Activated CD4-positive, alpha-beta memory T cell treated with anti-CD3 and anti-CD28 coated beads for 36 hours (primary cell): ENCODE results near the gene TNS3. TPM values are rescaled to one million over a fixed set of nuclear protein-coding genes. Genes with fewer than 3 reads are reported as not detected.

Experiments used
- CTCF ChIA-PET: fragments of 350-600 bp; sonication (Branson Sonifier 250); formaldehyde crosslinking; loops from one replicate; lab custom pipeline; 2021; ENCODE audit warnings: antibody characterized with exemption, inconsistent platforms; lab: Charles Lee
- POLR2A ChIA-PET: fragments of 350-600 bp; sonication (Branson Sonifier 250); formaldehyde crosslinking; loops from one replicate; lab custom pipeline; 2021; ENCODE audit warnings: antibody characterized with exemption; lab: Charles Lee
- DNase-seq: peaks from one replicate; pipeline ENCODE4 v3.0.0-alpha.2; 2020
- H3K27ac Mint-ChIP-seq: one replicate; pipeline ENCODE4 v1.8.0; 2021; ENCODE audit warnings: mixed read lengths
- H3K27me3 Mint-ChIP-seq: one replicate; pipeline ENCODE4 v1.8.0; 2021; ENCODE audit warnings: mixed read lengths
- H3K36me3 Mint-ChIP-seq: one replicate; pipeline ENCODE4 v1.8.0; 2021; ENCODE audit warnings: mixed read lengths
- H3K4me1 Mint-ChIP-seq: one replicate; pipeline ENCODE4 v1.8.0; 2021; ENCODE audit warnings: low read depth, mixed read lengths
- H3K4me3 Mint-ChIP-seq: one replicate; pipeline ENCODE4 v1.8.0; 2021; ENCODE audit warnings: mild to moderate bottlenecking, mixed read lengths
- H3K9me3 Mint-ChIP-seq: one replicate; pipeline ENCODE4 v1.8.0; 2021; ENCODE audit warnings: mixed read lengths
- intact Hi-C: fragments of 100-400 bp; cut with micrococcal nuclease; formaldehyde crosslinking; loops from one replicate; pipeline ENCODE4 v1.15.1; 2023
- total RNA-seq, 2 experiments: library from RNA; stranded (reverse); gene quantifications; one replicate each; pipeline ENCODE4 v1.2.3, GENCODE V29; 2021

Gene TNS3
- total RNA-seq, 2 experiments from 2014 or later = 0.15 to 0.31 TPM

DNA sequence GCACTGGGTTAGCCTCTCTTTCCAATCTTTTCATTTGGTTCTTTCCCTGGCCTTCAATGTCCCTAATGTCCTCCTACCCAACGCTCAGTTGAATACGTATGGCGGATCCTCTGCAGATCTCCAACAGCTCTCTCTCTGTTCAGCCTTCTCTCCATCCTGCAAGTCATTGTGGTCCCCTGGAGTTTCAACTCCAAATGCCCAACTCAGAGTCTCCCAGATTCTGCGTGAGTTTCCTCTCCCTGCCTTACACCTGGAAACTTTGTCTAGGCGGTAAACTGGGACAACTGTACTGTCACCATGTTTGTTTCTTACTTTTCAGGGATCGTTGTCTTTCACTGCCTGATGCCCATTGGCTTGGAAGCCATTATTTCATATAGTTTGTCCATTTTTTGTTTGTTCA lies 273.1 kb downstream of the TNS3 start:
- Mint-ChIP-seq H3K27me3 (no peaks in the 10 kb centered on the region), H3K4me1 (no peaks in the 10 kb centered on the region), H3K9me3 (peaks cover 8% of the 10 kb centered on the region), H3K4me3 (no peak overlapping the region), H3K27ac (no peak overlapping the region), H3K36me3 (no peaks in the 10 kb centered on the region)
- CTCF ChIA-PET = interaction anchor here (1.0 kb wide), 1 partner anchor 43 kb away, joined by 3 read pairs; no protein-coding TSS in a partner anchor
- DNase-seq = no peak
- intact Hi-C loops = no loop called here
- POLR2A ChIA-PET = no interaction called here

DNA sequence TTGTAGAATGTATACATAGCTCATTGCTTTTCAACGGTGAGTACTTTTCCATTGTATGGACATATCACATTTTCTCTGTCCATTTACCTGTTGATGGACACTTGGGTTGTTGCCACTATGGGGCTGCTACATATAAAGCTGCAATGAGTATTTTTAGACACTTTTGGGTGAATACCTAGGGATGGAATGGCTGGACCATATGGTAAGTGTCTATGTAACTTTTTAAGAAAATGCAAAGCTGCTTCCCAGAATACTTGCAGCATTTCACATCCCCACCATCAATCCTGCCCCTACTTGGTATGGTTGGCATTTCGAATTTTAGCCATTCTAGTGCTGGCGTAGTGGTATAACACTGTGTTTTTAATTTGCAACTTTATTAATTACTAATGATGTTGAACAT lies 274.6 kb downstream of the TNS3 start:
- DNase-seq = no peak
- Mint-ChIP-seq H3K9me3 (peaks cover 8% of the 10 kb centered on the region), H3K27ac (no peak overlapping the region), H3K36me3 (no peaks in the 10 kb centered on the region), H3K27me3 (no peaks in the 10 kb centered on the region), H3K4me1 (no peaks in the 10 kb centered on the region), H3K4me3 (no peak overlapping the region)
- CTCF ChIA-PET = no interaction called here
- intact Hi-C loops = no loop called here
- POLR2A ChIA-PET = no interaction called here

DNA sequence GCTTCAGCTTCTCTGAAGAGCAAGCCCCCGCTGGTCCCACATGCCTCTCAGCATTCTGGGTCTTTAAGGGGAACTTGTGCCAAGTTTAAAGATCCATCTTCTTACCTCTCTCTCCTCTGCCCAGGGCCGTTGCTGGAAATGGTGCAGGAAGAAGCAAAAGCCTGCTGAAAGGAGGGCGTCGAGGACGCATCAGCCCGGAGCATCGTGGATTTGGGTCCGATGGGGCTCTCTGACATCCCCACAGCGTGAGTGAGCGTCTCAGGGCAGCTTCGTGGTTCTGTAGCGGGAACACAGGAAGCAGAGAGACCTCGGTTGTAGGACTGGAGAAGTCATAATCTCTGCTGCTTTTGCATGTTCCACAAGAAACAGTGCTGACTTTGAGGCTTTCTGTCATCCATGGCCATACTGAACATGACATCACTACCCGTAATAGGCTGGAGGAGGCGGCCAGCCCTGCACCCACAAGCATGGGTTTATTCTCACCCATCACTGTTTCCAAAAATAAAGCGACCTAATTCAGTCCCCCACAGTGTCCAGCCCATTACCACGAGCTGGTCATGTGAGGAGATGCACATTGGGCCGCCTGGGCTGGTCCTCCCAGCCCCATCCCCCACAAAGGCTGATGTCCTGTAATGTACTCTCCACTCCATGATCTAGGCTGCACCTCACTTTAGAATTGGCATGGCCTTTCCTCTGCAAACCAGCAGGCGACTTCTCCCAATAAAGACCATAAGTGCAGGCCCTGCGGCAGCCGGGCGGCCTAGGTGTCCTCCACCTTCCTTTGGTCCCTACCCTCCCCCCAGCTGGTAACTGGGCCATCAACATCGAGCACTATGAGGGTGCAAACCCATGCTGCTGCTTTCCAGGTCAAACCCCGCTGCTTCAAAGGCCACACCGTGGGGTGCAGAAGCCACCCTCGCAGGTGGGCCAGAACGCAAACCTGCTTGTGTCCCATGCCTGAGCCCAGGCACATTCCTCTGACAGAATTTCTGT lies 276.9 kb downstream of the TNS3 start:
- H3K9me3 Mint-ChIP-seq = peaks cover 8% of the 10 kb centered on the region
- DNase-seq = no peak
- CTCF ChIA-PET = no interaction called here
- no peaks in the 10 kb centered on the region for H3K27me3 Mint-ChIP-seq
- H3K36me3 Mint-ChIP-seq = no peaks in the 10 kb centered on the region
- POLR2A ChIA-PET = no interaction called here
- H3K4me3 Mint-ChIP-seq = no peak overlapping the region
- H3K27ac Mint-ChIP-seq = no peak overlapping the region
- intact Hi-C loops = no loop called here
- no peaks in the 10 kb centered on the region for H3K4me1 Mint-ChIP-seq

DNA sequence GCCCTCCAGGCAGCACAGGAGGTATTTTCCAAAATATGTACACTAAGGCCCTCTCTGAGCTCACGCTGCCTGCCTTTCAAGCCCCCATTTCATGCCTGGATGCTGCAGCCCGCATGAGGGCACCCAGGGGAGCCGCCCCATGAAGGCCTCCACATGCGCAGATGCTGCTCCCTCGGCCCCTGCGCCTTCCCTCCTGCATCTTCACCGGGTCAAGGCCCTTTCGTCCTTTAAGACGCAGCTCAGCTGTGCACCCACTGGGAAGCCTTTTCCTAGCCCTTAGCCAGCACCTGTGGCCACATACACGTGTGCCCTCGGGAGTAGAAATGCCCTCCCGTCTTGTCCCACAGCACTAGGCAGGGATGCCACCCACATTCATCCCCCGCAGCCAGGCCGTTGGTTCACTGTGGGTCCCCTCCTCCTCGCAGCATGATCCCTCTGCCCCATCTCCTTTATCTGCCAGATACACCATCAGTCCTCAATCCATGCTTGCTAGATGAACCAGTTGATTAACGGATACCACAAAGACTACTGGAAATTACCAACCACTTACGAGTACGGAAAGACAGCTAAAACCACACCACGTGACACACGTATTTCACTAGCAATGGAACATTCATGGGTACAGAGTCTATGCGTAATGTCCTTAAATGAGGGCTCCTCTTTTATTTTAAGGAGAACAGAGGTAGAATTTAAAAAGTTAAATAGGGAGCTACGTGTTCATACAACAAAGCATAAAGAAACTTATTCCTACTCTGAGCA lies 278.0 kb downstream of the TNS3 start:
- Mint-ChIP-seq H3K27ac (no peak overlapping the region), H3K4me3 (no peak overlapping the region), H3K4me1 (no peaks in the 10 kb centered on the region), H3K27me3 (no peaks in the 10 kb centered on the region), H3K36me3 (no peaks in the 10 kb centered on the region), H3K9me3 (peaks cover 6% of the 10 kb centered on the region)
- ChIA-PET CTCF (no interaction called here), POLR2A (no interaction called here)
- no peak for DNase-seq
- intact Hi-C loops = no loop called here

DNA sequence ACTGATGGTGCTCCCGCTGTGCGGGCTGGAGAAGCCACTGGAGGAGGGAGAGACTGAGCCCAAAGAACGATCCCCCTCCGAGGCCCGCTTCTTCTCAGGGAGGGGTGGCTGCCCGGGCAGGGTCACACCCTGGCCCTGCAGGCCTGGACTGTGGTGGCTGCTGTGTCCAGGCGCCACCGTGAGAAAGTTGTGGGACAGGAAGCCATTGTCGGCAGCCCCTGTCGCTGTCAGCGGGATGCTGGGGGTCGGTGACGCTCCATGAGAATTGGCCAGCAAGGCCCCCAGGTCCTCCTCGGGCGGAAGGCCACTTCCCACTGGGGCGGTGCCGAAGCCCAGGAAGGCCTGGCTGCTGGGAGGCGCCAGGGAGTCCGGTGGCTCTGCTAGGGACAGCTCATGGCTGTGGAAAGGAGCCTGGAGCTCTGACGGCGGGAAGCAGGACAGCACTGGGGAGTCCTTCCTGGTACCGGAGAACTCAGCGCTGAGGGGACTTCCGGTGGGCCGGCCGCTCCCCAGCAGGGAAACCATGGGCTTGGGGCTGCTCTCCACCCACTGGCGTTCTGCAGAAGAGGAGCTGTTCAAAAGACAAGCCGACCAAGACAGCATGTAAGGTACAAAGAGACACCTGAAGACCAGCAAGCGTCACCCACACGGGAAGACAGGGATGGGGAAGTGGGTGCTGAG lies 278.8 kb downstream of the TNS3 start:
- peaks cover 3% of the 10 kb centered on the region for H3K9me3 Mint-ChIP-seq

DNA sequence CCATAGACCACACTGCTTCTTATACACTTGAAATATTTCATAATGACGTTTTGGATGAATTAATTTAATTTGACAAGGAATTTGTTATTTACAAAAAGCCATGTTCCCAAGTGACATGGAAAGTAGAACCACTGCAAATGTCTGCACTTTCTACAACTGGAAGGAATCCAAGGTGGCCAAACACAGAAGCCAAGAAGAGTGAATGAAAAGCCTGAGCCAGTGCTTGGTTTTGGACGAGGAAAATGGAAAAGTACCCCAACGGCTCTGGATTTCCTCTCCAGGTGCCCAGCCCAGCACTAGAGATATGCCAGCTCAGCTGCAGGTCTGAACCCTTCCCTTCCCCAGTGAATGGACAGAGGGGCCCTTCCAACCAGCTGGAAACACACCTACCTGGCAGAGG lies 279.4 kb downstream of the TNS3 start:
- POLR2A ChIA-PET = no interaction called here

More for the DNA sequence above, 278.8 kb downstream of the TNS3 start:
- no peaks in the 10 kb centered on the region for H3K4me1 Mint-ChIP-seq
- intact Hi-C loops = no loop called here
- POLR2A ChIA-PET = no interaction called here
- CTCF ChIA-PET = no interaction called here
- H3K4me3 Mint-ChIP-seq = no peak overlapping the region
- no peak for DNase-seq
- no peaks in the 10 kb centered on the region for H3K36me3 Mint-ChIP-seq
- no peak overlapping the region for H3K27ac Mint-ChIP-seq
- H3K27me3 Mint-ChIP-seq = no peaks in the 10 kb centered on the region

DNA sequence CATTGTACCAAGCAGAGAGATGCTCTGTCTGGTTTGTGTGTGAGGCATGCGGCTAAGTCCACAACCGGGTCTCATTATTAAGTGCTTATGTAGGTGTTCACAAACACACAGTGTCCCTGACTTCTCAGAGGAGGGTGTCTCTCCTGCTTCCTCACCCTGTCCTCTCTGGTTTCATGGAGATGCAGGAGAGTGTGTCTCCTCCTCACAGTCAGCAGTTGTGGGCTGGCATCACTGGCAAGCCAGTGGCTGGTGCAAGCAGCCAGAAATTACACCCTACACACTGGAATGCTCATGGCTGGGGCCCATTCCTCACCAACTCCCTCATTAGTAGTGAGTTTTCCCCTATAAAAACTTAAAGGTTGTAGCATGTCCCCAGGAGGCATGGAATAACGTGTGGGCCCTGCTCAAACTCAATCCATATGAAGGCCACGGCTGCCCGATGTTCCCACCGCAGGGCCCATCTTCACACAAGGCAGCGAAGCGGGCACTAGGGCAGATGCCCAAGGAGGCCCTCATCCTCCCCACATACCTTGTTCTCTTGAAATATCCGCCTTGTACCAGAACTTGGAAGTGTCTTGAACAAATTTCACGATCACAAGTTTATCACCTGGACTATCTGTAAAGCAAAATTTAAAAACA lies 280.1 kb downstream of the TNS3 start:
- no peak for DNase-seq
- Mint-ChIP-seq H3K9me3 (peaks cover 3% of the 10 kb centered on the region), H3K27ac (no peak overlapping the region), H3K4me1 (no peaks in the 10 kb centered on the region), H3K4me3 (no peak overlapping the region), H3K27me3 (no peaks in the 10 kb centered on the region), H3K36me3 (no peaks in the 10 kb centered on the region)
- ChIA-PET CTCF (no interaction called here), POLR2A (no interaction called here)
- intact Hi-C loops = no loop called here

More for the DNA sequence above, 279.4 kb downstream of the TNS3 start:
- intact Hi-C loops = no loop called here
- no peak for DNase-seq
- no peaks in the 10 kb centered on the region for H3K4me1 Mint-ChIP-seq
- CTCF ChIA-PET = no interaction called here
- H3K36me3 Mint-ChIP-seq = no peaks in the 10 kb centered on the region
- H3K27me3 Mint-ChIP-seq = no peaks in the 10 kb centered on the region
- H3K9me3 Mint-ChIP-seq = peaks cover 3% of the 10 kb centered on the region
- H3K27ac Mint-ChIP-seq = no peak overlapping the region
- no peak overlapping the region for H3K4me3 Mint-ChIP-seq

DNA sequence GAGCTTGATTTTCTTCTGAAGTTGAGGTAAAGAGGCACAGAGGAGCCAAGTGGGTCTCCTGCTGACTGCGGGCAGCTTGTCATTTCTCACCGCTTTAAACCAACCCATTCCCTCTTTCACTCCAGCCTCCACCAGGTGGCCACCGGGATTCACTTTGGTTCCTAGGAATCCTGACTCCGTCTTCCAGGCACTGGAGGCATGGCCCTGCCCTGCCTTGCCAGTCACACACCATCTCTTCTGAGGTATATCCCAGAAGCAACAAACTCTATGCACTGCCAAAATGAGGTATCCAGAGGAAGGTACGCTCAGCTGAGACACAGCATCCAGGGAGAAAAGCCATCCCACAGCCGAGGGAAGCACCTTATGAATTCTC lies 280.8 kb downstream of the TNS3 start:
- CTCF ChIA-PET = no interaction called here
- Mint-ChIP-seq H3K9me3 (peaks cover 3% of the 10 kb centered on the region), H3K36me3 (no peaks in the 10 kb centered on the region), H3K27me3 (no peaks in the 10 kb centered on the region), H3K27ac (no peak overlapping the region), H3K4me1 (no peaks in the 10 kb centered on the region), H3K4me3 (no peak overlapping the region)
- intact Hi-C loops = no loop called here
- POLR2A ChIA-PET = no interaction called here
- DNase-seq = no peak

DNA sequence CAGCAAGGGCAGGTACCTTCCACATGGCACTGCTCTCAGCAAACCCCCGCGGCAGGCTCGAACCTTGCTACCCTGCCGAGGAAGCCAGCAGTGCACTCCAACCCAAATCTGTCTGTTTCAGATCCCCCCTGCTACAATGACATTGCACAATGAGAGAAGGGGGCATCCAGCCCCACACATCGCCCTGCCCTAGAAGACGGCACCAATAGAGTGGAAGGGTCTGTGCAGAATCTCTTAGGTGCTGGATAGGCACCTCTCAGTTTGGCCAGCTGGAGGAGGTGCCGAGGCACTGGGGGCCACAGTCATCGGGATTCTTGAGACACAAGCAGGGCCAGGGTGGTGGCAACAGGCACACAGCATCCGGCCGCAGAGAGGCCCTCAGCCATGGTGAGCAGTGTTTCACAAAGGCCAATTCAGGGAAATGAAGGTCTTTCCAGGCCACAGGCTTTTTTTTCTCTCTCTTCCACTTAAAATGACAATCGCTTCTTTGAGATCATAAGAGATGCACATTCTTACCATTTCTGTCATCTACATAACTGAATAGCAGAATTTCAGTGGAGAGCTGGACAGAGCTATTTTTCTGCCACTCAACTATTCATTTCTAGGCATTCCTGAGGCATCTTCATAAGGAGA lies 281.3 kb downstream of the TNS3 start:
- Mint-ChIP-seq H3K36me3 (no peaks in the 10 kb centered on the region), H3K4me1 (no peaks in the 10 kb centered on the region), H3K4me3 (no peak overlapping the region), H3K9me3 (peaks cover 3% of the 10 kb centered on the region), H3K27ac (no peak overlapping the region), H3K27me3 (no peaks in the 10 kb centered on the region)
- POLR2A ChIA-PET = no interaction called here
- CTCF ChIA-PET = no interaction called here
- intact Hi-C loops = no loop called here
- DNase-seq = no peak

DNA sequence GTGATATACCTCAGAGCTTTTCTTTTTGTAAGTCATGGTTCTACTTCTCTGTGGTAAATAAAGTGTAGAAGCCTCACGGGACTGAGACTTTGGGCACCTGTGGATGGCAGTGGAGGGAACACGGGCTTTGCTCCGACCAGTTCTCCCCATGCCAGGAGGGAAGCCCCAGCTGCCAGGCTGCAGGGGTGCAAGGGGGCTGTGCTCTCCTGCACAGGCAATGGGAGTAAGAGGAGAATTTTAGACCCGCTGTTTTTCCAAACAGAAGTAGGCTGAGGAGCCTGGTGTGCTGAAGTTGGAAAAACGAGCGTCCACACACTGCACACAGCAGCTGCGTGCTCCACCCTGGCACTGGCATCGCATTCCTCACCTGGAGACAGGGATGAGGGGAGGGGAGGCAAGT lies 282.4 kb downstream of the TNS3 start:
- no peaks in the 10 kb centered on the region for H3K4me1 Mint-ChIP-seq
- no peaks in the 10 kb centered on the region for H3K27me3 Mint-ChIP-seq
- H3K9me3 Mint-ChIP-seq = peaks cover 3% of the 10 kb centered on the region
- intact Hi-C loops = no loop called here
- H3K27ac Mint-ChIP-seq = no peak overlapping the region
- no peak overlapping the region for H3K4me3 Mint-ChIP-seq
- ChIA-PET CTCF (interaction anchor here (1.3 kb wide), 1 partner anchor 33 kb away, joined by 3 read pairs; no protein-coding TSS in a partner anchor), POLR2A (no interaction called here)
- DNase-seq = no peak
- H3K36me3 Mint-ChIP-seq = no peaks in the 10 kb centered on the region

DNA sequence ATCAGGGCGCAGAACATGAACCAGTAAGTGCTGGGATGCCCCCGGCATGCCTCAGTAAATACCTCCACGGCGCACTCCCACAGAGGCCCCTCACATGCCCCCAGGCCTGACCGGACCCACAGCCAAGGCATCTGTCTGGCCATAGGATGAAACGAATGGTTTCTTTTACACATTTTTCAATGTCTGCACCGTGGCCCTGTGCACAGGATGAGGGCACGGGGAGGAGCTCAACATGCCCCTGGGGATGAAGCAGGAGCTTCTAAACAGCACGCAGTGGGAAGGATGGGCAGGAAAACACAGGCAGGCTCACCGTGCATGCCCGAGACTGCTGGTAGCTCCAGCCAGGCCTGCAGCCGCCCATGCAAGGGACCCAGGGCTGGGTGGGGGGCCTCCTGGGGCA lies 283.3 kb downstream of the TNS3 start:
- Mint-ChIP-seq H3K27ac (no peak overlapping the region), H3K27me3 (no peaks in the 10 kb centered on the region), H3K9me3 (no peaks in the 10 kb centered on the region), H3K36me3 (no peaks in the 10 kb centered on the region), H3K4me1 (no peaks in the 10 kb centered on the region), H3K4me3 (no peak overlapping the region)
- no peak for DNase-seq
- ChIA-PET CTCF (interaction anchor here (1.3 kb wide), 1 partner anchor 32 kb away, joined by 3 read pairs; no protein-coding TSS in a partner anchor), POLR2A (no interaction called here)
- intact Hi-C loops = no loop called here
